Measurements from ENCODE around the gene GALNT5.

Gene GALNT5

GRCh38 chr2:157259386-157259785 is 1.9 kb downstream of the GALNT5 start:
- Histone ChIP-seq H3K4me3 (ENCODE audit: low read length) (no peak overlapping the region), H3K9me2 (replicated peaks; ENCODE audit: control insufficient read depth, low read length) (no peaks in the 10 kb centered on the region; the same call in 1 of the 2 replicates), H3K9me3 (ENCODE audit: control insufficient read depth, insufficient read depth, low read length) (no peaks in the 10 kb centered on the region), H4K20me1 (ENCODE audit: control insufficient read depth, insufficient read depth, low read depth, low read length) (no peaks in the 10 kb centered on the region), H3K27me3 (ENCODE audit: control insufficient read depth, low read length) (peaks cover 6% of the 10 kb centered on the region), H3K4me2 (ENCODE audit: low read length) (no peak overlapping the region), H3K79me2 (ENCODE audit: control insufficient read depth, low read length) (no peaks in the 10 kb centered on the region), H3K27ac (ENCODE audit: low read depth, low read length) (no peak overlapping the region), H3K4me1 (ENCODE audit: control insufficient read depth, low read length) (no peaks in the 10 kb centered on the region), H3K36me3 (ENCODE audit: control insufficient read depth, low read length) (no peaks in the 10 kb centered on the region), H3F3A (ENCODE audit: control insufficient read depth, insufficient read depth) (no peaks in the 10 kb centered on the region)
- TF ChIP-seq CTCF (IDR thresholded peaks at IDR 0.05; ENCODE audit: low read depth, low read length, poor library complexity, severe bottlenecking) = no peak
- no peak for TF ChIP-seq EZH2phosphoT487 (IDR thresholded peaks at IDR 0.05; ENCODE audit: borderline replicate concordance, low read length)

GRCh38 chr2:157259960-157260359 is 2.5 kb downstream of the GALNT5 start:
- H3K27me3 ChIP-seq (ENCODE audit: control insufficient read depth, low read length) = peaks cover 6% of the 10 kb centered on the region
- H3K27ac ChIP-seq (ENCODE audit: low read depth, low read length) = no peak overlapping the region
- no peak overlapping the region for H3K4me3 ChIP-seq (ENCODE audit: low read length)
- TF ChIP-seq CTCF (IDR thresholded peaks at IDR 0.05; ENCODE audit: low read depth, low read length, poor library complexity, severe bottlenecking) = no peak
- H3K9me2 ChIP-seq (replicated peaks; ENCODE audit: control insufficient read depth, low read length) = no peaks in the 10 kb centered on the region; the same call in 1 of the 2 replicates
- no peak overlapping the region for H3K4me2 ChIP-seq (ENCODE audit: low read length)
- H3K4me1 ChIP-seq (ENCODE audit: control insufficient read depth, low read length) = no peaks in the 10 kb centered on the region
- no peaks in the 10 kb centered on the region for H3K9me3 ChIP-seq (ENCODE audit: control insufficient read depth, insufficient read depth, low read length)
- no peaks in the 10 kb centered on the region for H3F3A ChIP-seq (ENCODE audit: control insufficient read depth, insufficient read depth)
- H3K79me2 ChIP-seq (ENCODE audit: control insufficient read depth, low read length) = no peaks in the 10 kb centered on the region
- H3K36me3 ChIP-seq (ENCODE audit: control insufficient read depth, low read length) = no peaks in the 10 kb centered on the region
- H4K20me1 ChIP-seq (ENCODE audit: control insufficient read depth, insufficient read depth, low read depth, low read length) = no peaks in the 10 kb centered on the region

GRCh38 chr2:157260533-157261198 is 3.2 kb downstream of the GALNT5 start:
- Histone ChIP-seq H3K79me2 (ENCODE audit: control insufficient read depth, low read length) (no peaks in the 10 kb centered on the region), H3K9me3 (ENCODE audit: control insufficient read depth, insufficient read depth, low read length) (no peaks in the 10 kb centered on the region), H3K27ac (ENCODE audit: low read depth, low read length) (no peak overlapping the region), H3K9me2 (replicated peaks; ENCODE audit: control insufficient read depth, low read length) (no peaks in the 10 kb centered on the region; the same call in 1 of the 2 replicates), H3K4me2 (ENCODE audit: low read length) (no peak overlapping the region), H3F3A (ENCODE audit: control insufficient read depth, insufficient read depth) (no peaks in the 10 kb centered on the region), H3K4me3 (ENCODE audit: low read length) (no peak overlapping the region), H4K20me1 (ENCODE audit: control insufficient read depth, insufficient read depth, low read depth, low read length) (no peaks in the 10 kb centered on the region), H3K27me3 (ENCODE audit: control insufficient read depth, low read length) (peaks cover 6% of the 10 kb centered on the region), H3K36me3 (ENCODE audit: control insufficient read depth, low read length) (no peaks in the 10 kb centered on the region), H3K4me1 (ENCODE audit: control insufficient read depth, low read length) (no peaks in the 10 kb centered on the region)
- no peak for TF ChIP-seq EZH2phosphoT487 (IDR thresholded peaks at IDR 0.05; ENCODE audit: borderline replicate concordance, low read length)
- TF ChIP-seq CTCF (IDR thresholded peaks at IDR 0.05; ENCODE audit: low read depth, low read length, poor library complexity, severe bottlenecking) = no peak
